Measurements from ENCODE around the gene AKAP13.

DNA sequence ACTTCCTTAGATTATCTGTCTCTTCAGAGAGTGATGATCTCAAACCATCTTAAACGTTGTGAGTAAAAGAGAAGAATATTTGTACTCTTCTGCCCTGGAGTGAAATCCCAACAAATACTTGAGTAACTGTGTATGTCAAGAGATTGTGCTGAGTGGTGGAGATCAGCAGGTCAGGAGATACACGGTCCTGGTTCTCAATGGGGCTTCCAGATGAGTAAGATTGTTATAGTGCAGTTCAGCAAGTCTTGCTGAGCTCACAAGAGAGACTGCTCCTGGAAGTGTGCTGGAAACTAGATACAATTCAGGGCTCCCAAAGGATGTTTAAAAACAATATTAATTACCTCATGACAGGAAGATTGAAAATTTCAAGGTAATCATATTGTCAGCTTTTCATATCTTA, 184.3 kb downstream of the AKAP13 start:
- TF ChIP-seq, protein P1, sequence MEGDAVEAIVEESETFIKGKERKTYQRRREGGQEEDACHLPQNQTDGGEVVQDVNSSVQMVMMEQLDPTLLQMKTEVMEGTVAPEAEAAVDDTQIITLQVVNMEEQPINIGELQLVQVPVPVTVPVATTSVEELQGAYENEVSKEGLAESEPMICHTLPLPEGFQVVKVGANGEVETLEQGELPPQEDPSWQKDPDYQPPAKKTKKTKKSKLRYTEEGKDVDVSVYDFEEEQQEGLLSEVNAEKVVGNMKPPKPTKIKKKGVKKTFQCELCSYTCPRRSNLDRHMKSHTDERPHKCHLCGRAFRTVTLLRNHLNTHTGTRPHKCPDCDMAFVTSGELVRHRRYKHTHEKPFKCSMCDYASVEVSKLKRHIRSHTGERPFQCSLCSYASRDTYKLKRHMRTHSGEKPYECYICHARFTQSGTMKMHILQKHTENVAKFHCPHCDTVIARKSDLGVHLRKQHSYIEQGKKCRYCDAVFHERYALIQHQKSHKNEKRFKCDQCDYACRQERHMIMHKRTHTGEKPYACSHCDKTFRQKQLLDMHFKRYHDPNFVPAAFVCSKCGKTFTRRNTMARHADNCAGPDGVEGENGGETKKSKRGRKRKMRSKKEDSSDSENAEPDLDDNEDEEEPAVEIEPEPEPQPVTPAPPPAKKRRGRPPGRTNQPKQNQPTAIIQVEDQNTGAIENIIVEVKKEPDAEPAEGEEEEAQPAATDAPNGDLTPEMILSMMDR (IDR thresholded peaks at IDR 0.05; ENCODE audit: poor library complexity, severe bottlenecking), result no peak
- no peak for TF ChIP-seq EZH2 (IDR thresholded peaks at IDR 0.05; ENCODE audit: borderline replicate concordance, insufficient read depth, low read length, poor library complexity, severe bottlenecking)
- no peak for TF ChIP-seq SMC3 (conservative IDR thresholded peaks at IDR 0.05; ENCODE audit: poor library complexity)
- peak; percentile 36 for TF ChIP-seq POLR2AphosphoS5 (IDR thresholded peaks at IDR 0.05)
- TF ChIP-seq, protein P2, sequence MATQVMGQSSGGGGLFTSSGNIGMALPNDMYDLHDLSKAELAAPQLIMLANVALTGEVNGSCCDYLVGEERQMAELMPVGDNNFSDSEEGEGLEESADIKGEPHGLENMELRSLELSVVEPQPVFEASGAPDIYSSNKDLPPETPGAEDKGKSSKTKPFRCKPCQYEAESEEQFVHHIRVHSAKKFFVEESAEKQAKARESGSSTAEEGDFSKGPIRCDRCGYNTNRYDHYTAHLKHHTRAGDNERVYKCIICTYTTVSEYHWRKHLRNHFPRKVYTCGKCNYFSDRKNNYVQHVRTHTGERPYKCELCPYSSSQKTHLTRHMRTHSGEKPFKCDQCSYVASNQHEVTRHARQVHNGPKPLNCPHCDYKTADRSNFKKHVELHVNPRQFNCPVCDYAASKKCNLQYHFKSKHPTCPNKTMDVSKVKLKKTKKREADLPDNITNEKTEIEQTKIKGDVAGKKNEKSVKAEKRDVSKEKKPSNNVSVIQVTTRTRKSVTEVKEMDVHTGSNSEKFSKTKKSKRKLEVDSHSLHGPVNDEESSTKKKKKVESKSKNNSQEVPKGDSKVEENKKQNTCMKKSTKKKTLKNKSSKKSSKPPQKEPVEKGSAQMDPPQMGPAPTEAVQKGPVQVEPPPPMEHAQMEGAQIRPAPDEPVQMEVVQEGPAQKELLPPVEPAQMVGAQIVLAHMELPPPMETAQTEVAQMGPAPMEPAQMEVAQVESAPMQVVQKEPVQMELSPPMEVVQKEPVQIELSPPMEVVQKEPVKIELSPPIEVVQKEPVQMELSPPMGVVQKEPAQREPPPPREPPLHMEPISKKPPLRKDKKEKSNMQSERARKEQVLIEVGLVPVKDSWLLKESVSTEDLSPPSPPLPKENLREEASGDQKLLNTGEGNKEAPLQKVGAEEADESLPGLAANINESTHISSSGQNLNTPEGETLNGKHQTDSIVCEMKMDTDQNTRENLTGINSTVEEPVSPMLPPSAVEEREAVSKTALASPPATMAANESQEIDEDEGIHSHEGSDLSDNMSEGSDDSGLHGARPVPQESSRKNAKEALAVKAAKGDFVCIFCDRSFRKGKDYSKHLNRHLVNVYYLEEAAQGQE (IDR thresholded peaks at IDR 0.05; ENCODE audit: borderline replicate concordance), result no peak
- TF ChIP-seq TAF1 (IDR thresholded peaks at IDR 0.05; ENCODE audit: low read depth), result no peak
- TF ChIP-seq RAD21 (conservative IDR thresholded peaks at IDR 0.05), result no peak

All from neural cell (in vitro differentiated cells).